NOMO-1 (cell line): ENCODE results near the gene KCNJ10.

Experiments
- DNase-seq, 2 experiments: peaks; one replicate each; lab custom pipeline; 2025; ENCODE audit not compliant: unreplicated experiment in 2 of 2; lab: John Stamatoyannopoulos, UW

KCNJ10 gene

DNA sequence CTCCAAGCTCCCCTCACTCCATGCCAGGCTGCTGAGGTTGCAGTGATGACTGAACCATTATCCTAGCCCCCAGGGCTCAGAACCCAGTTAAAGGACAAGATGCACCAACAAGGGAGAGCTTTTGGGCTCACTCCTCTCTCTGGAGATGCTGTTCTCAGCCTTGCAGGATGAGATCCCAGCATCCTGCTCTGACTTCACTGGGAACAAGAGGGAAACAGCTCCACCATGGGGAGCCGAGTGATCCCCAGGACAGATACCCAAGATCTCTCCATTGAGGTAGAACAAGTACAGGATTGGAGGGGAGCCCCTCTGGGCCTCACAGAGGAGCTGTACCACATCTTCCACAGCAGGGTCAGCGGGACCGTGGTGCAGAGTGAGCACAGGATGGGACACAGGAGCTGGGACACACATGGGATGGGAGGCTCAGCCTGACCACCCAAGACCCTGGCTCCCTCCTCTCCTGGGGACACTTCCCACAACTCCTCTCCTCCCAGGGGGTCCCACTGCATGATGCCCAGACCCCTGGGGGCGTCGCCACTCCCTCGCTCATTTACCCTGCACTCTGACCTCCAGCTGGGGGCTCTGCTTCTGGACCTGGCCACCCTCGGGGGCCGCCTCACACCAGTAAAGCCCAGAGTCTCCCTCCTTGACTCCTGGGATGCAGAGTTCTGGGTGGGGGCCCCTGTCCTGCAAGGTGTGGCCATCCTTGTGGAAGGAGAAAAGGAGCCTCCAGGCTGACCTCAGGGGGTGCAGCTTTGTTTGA is 97.3 kb downstream of the KCNJ10 start:
- DNase-seq: no peak

DNA sequence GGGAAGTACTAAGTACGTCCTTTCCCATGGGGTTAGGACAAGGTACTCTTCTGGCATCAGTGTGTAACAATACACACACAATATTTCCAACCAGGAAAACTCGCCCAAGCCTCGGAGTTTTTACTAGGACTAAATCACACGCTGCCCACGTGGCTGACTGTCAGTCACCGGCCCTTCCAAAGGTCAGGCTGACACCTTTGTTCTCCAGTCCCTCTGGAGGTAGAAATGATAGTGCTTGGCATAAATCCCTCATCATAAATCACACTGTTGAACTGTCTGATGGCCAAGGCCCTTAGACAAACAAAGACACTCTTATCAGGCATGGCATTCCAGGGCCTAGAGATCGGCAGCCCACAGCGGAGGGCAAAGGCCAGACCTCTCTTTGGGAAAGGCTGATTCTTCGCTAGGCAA is 99.0 kb downstream of the KCNJ10 start:
- no peak for DNase-seq

DNA sequence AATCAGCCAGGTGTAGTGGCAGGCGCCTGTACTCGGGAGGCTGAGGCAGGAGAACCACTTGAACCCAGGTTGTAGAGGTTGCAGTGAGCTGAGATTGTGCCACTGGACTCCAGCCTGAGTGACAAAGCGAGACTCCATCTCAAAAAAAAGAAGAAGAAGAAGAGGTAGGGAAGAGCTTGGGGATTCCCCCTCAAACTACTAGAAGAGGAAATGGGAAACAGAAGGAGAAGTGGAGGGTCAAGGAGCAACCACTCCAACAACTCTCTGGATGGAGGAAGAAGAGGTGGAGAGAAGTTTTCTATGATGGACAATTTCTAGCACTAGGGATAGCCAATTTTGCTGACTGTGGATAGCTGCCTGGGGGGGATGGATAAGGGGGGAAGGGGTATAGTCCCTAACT is 101.1 kb downstream of the KCNJ10 start:
- DNase-seq: no peak

DNA sequence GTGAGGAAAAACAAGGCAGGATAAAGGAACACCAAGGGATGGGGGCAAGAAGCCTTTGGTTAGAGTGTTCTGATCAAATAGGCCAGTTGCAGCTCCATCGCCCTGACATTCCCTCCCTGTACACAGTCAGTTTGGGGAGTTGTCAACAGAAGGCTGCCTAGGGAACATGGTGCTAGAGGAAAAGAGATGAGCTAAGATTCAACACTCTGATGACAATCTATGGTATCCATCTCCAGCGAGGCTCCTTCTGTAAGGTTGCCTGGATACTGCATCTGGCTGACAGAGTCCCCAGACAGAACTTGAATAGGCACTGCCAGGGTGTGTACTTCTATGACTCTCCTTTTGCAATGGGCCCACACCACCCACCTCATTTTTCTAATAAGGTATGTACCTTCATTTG is 104.7 kb downstream of the KCNJ10 start:
- no peak for DNase-seq

DNA sequence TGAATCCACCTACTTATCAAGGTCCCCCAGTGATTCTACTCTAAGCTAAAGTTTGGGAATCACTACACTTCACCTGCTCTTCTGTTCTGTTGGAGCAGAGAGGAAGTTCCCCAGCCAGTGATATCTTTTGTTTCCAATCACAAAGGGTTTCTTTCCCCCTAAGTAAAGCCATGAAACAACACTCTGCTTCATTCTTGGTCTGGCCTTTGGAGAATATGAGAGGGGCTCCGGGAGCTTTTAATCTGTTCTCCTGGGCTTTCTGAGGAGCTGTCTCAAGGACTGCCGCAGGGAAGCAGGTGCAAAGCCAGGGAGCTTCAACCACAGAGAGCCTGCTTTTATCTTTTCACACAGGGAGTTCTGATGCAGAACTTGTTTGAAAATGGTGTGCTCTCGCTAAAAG is 105.8 kb downstream of the KCNJ10 start:
- no peak for DNase-seq

DNA sequence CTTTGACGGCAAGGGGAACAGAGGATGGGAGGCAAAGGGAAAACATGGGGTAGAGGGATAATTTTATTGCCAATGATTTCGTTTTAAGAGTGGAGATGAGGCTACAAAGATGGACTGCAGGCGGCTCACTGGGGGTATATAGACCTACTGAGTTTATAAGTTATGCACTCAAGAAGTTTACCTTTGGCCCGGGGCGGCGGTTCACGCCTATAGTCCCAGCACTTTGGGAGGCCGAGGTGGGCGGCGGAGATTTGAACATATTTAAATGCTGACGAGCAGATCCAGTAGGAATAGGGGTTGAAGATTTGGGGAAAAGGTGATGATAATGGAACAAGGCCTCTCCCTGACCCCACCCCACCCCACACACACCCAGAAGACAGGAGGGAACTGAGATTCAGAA is 107.8 kb downstream of the KCNJ10 start:
- no peak for DNase-seq

DNA sequence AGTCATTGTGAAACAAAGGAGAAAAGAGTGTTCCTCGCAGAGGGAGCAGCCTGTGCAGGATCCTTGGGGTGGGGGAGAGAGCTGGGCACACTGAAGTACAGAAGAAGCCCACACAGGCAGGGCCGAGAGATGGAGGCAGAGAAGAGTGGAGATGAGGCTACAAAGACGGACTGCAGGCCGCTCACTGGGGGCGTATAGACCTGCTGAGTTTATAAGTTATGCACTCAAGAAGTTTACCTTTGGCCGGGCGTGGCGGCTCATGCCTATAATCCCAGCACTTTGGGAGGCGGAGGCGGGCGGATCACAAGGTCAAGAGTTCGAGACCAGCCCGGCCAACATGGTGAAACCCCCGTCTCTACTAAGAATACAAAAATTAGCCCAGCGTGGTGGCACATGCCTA is 108.3 kb downstream of the KCNJ10 start:
- DNase-seq: no peak

DNA sequence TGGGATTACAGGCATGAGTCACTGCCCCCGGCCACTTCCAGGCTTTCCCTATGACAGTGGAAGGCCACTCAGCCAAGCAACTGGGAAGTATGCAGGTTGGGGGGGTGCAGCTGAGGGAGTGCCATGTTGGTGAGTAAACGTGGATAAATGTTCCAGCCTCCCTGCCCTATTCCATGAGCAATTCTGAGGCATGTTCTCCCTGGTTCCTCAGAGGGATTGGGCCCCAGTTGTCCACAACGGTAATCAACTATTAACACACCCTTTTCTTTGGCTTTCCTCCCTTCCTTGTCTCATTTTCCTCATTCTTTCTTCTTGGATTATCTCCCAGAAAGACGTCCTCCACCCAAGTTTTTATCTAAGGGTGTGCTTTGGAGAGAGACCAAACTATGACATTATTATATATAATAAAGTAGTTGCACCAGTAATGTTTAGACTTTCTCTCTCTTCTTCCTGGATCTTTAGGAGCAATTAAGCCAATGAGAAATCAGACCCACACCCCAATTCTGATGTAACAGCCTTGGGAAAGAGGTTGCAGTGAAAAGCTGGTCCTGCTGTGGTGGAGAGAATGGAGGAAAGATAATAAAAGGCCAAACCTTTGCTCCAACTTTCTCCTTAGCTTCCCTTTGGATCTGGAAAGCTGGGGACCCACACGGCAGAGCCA is 109.1 kb downstream of the KCNJ10 start:
- no peak for DNase-seq

DNA sequence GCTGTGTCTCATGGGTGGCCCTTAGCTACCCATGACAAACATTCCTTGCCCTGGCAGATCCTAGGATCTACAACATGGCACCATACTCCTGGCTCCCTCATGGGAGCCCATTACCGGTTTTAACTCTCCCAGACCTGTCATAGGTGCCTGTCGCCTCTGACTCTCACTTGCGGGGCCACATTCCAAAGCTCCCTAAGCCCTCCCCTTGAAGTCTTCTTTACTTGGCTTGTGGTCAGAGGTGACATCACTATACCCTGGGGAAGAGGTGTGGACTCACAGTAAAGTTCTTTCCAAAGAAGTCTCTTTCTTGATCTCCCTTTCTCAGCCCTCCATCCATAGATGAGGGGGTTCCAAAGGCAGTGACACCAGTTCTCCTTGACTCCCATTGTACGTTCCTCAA is 110.5 kb downstream of the KCNJ10 start:
- no peak for DNase-seq

DNA sequence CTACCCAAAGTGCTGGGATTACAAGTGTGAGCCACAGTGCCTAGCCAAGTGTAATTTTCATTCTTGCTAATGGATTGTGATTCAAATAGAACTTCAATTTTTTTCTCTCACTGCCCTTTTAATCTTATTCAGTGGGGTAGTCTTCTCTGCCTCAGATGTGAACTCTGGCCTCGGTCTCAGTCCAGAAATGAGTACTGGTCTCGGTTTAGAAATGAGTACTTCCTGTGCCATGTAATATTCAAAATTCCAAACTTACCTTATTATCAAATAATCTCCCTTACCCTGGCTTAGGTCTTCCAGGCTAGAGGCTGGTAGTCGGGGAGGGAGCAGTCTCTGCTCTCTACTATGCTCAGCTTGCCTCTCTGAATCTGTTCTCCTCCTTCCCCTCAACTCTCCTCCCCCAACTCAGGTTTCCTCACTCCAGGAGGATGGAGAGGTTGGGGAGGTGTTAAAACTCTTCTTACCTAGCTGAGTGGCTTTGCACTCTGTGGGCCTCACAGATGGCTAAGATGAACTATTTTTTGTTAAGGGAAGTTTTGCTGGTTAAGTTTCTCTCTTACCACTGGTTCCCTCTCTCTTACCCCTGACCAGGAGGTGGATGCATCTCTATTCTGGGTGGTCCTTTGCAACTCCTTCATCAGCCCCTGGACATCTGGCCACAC is 111.1 kb downstream of the KCNJ10 start:
- no peak for DNase-seq

DNA sequence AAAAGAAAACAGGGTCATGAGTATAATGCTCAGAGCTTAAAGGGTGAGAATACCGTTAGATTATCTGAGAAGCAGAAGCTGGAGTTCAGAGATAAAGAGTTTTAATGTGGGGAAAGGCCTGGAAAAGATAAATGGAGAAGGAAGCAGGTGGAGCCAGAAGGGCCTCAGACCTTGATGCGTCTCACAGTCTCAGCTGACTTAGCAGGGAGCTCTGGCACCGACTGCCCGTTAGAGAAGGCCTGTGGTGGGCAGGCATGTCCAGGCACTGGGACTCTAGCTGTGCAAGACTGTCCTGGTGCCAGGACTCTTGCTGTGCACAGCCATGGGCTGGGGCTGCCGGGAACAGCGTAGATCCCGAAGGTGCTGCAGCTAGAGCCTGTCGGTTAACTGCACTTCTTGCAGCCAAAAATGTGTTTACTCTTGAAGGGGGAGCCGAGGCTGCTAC is 112.1 kb downstream of the KCNJ10 start:
- DNase-seq: no peak

DNA sequence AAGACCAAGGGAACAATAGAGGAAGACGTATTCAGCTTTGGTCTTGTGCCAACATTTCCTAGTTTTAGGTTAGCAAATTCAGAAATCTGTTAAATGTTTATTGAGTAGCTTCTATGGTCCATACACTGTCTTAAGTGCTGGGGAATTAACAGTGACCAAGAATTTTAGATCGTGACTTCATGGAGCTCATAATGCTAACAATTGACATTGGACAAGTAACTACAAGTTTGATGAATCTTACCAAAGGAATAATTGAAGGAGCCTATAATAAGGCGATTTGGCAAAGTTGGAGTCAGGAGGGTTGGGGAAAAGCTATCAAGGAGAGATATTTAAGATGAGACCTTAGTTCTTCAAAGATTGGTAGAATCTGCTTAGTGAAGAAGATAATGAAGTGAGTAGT is 114.5 kb downstream of the KCNJ10 start:
- no peak for DNase-seq

DNA sequence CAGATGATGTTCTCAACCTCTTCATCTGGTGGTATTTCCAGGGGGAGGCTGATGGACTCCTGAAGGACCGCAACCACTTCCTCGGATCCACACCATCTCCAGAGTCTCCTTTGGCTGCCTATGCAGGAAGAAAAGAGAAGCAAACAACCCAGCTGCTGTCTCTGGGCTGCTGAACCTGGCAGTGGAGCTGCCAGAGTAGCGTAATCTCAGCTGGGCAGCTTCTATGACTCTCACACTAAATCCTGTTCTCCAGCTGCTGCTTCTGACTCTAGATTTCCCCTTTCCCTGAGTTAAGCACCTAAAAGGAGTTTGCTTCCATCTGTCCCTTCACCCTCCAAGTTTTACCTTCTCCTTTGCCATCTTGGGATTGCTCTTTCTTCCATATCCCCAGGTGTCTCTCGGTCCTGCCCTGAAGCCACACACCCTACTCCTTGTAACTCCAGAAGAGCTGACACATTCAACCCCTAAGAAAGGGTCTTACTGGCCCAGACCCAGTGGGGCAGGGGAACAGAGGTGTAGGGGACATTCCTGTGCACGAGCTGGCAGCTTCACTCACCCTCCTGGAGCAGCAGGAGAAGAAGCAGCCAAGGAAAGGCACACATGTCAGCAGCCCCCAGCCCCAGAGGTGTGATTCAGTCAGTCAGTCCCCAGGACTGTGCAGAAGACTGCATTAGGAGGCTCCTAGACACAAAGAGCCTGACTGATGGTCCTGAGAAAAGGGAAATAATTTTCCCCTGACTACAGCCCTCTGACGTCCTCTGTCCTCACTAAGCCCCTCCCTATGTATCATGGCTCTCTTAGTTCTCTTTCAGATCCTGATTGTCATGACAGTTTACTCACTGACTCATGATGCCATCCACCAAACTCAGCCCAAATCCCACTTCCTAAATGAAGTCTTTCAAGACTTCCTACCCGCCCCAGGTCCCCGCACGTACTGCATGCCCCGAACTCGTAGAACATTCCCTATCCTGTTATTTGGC is 116.1 kb downstream of the KCNJ10 start, which contains the start of gene SLAMF9:
Gene SLAMF9, minus strand, starts transcription at position 702 of the 980 bp plus-strand sequence. Its CDS starts 100 bp downstream, at position 602.
- peak; percentile 30 to 80 for DNase-seq

DNA sequence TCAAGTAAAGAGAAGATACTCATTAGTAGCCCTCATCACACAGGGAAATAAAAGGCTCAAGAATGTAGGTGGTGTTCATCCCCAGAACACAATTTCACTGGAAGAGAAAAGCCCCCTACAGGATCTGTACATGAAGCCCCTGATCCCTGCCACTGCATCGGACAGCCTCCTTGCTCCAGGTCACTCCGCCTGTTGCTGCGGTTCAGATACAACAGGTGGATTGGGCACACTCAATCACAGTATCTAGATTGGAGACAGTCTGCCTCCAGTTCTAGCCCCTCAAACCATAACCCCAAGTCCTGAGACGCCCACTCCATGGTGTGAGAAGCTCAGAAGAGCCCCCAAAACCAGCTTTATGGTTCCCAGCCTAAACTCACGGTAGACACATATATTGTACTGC is 117.0 kb downstream of the KCNJ10 start:
- DNase-seq: no peak

DNA sequence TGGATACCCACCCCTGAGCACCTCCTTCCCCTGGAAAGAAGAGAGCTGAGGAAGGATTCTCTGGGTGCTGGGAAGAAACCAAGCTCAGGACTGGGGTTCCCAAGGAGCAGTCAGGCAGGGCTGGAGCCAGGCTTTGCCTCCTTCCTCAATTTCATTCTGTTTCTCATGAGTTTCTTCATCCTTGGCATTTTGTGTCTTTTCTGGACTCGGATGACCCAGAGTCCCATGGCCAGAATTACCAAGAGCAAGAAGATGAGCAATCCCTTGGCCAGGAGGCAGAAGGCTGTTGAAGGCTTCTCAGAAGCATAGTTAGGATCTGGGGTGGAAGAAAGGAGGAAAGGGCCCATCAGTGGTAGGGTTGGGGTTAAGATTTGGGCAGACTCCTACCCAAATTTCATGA is 118.4 kb downstream of the KCNJ10 start:
- no peak for DNase-seq

DNA sequence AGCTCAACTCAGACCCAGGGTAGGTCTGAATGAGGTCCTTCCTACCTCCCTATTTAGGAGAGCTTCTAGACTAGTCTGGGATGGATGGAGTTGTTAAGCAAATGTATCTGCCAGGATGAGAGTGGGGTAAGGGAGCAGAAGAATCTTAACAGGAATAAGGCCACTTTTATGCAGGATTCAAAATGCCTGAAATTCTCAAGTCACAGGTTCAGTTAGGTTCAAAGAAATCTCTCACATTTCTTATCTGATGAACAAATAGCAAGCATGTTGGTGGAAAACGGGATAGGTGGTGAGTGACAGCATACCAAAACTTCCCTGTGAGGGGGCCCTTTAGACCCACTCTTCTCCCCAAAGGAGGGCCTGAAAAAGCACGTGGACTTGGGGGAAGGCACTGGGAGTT is 118.9 kb downstream of the KCNJ10 start:
- DNase-seq: no peak

DNA sequence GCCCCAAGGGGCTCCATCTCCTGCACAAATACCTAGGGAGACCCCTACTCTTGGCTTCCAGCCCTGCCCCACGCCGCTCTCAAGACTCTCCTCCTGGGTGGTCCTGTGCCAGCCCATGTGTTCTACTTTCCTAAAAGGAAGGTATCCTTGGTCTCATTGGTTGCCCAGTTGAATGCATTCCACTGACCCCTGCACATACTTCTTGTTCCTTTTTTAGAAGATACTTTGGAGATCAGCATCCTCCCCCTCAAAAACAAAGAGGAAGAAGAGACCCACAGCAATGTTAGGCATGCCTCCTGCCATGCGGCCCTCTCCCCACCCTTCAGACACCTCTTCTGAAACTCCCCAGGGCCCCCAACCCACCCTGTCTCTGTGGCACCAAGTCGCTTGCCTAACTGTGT is 120.0 kb downstream of the KCNJ10 start:
- no peak for DNase-seq

DNA sequence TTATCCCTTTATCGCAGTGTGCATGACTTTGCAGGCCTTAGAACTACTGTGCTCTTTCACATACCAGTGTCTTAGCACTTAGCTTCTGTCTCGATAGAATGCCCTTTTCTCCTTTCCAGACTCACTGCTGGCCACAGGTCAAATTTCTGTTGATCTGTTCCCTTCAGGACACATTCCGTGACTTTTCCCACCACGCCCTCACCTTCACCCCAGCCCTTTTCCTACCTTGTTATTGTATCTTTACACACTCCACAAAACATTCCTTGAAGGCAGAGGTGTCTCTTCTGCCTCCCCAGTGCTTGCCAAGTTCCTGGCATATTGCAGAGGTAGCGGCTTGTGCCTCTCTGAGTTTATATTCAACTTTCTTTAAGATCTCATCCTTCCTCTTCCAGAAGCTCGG is 120.8 kb downstream of the KCNJ10 start:
- no peak for DNase-seq
